ENCODE results near the gene SIL1.

GRCh38 chr5:138980441-138980840 lies 217.7 kb downstream of the SIL1 start:
- TF ChIP-seq CTCF (IDR thresholded peaks at IDR 0.05) = no peak
- no peak for TF ChIP-seq EP300 (IDR thresholded peaks at IDR 0.05)
- TF ChIP-seq POLR2A (IDR thresholded peaks at IDR 0.05) = no peak
- no peak for TF ChIP-seq POLR2AphosphoS5 (IDR thresholded peaks at IDR 0.05)
